ENCODE measurements around the gene P2RY2.

The P2RY2 gene

DNA sequence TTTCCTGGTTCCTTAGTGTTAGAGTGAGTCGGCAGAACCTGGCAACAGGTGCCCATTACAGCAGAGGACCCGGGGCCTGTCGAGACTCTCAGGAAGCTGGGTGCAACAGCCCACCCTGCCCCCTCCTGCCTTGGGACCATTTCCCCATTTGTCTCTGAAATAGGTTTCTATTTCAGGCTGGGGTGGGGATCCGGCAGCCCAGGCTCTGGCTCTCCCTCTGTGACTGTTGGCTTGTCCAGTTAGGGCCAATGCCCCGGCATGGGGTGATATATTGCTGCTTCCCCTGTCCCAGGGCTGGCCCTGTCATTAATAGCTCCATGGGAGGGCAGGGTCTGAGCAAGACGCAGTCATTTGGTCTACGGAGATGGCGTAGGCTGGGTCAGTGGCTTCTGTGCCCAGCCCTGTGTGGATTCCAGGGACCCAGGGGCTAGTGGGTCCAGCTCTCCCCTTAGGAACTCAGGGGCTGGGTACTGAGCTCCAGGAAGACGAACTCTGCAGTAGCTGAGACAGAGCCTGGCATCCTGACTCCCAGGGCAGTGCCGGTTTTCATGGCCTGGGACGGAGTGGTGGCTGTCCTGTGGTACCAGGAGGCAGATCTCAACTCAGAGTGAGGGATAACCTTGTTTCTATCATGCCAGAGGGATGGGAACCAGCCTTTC, 56.8 kb downstream of the P2RY2 start:
- Histone ChIP-seq H3K9me2 (replicated peaks; ENCODE audit: control insufficient read depth, low read length) (no peaks in the 10 kb centered on the region), H3K79me2 (ENCODE audit: control insufficient read depth, low read length) (no peaks in the 10 kb centered on the region), H3K36me3 (ENCODE audit: control insufficient read depth, low read length) (no peaks in the 10 kb centered on the region), H3K4me1 (ENCODE audit: control insufficient read depth, low read length) (peaks cover 4% of the 10 kb centered on the region; the same call in 1 of the 2 replicates), H3K4me3 (ENCODE audit: low read length) (no peak overlapping the region), H4K20me1 (ENCODE audit: control insufficient read depth, insufficient read depth, low read depth, low read length) (no peaks in the 10 kb centered on the region; the same call in 1 of the 2 replicates), H3K27me3 (ENCODE audit: control insufficient read depth, low read length) (peaks cover 48% of the 10 kb centered on the region), H3K4me2 (ENCODE audit: low read length) (no peak overlapping the region), H3K9me3 (ENCODE audit: control insufficient read depth, insufficient read depth, low read length) (no peaks in the 10 kb centered on the region), H3K27ac (ENCODE audit: low read depth, low read length) (no peak overlapping the region), H3F3A (ENCODE audit: control insufficient read depth, insufficient read depth) (no peaks in the 10 kb centered on the region)
- TF ChIP-seq, protein P1, sequence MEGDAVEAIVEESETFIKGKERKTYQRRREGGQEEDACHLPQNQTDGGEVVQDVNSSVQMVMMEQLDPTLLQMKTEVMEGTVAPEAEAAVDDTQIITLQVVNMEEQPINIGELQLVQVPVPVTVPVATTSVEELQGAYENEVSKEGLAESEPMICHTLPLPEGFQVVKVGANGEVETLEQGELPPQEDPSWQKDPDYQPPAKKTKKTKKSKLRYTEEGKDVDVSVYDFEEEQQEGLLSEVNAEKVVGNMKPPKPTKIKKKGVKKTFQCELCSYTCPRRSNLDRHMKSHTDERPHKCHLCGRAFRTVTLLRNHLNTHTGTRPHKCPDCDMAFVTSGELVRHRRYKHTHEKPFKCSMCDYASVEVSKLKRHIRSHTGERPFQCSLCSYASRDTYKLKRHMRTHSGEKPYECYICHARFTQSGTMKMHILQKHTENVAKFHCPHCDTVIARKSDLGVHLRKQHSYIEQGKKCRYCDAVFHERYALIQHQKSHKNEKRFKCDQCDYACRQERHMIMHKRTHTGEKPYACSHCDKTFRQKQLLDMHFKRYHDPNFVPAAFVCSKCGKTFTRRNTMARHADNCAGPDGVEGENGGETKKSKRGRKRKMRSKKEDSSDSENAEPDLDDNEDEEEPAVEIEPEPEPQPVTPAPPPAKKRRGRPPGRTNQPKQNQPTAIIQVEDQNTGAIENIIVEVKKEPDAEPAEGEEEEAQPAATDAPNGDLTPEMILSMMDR (IDR thresholded peaks at IDR 0.05; ENCODE audit: low read depth, low read length, poor library complexity, severe bottlenecking) = no peak
- TF ChIP-seq EZH2phosphoT487 (IDR thresholded peaks at IDR 0.05; ENCODE audit: borderline replicate concordance, low read length) = no peak

GRCh38 chr11:73275381-73275750, 57.3 kb downstream of the P2RY2 start:
- no peak overlapping the region for H3K27ac ChIP-seq (ENCODE audit: low read depth, low read length)
- H3F3A ChIP-seq (ENCODE audit: control insufficient read depth, insufficient read depth) = no peaks in the 10 kb centered on the region
- peaks cover 46% of the 10 kb centered on the region for H3K27me3 ChIP-seq (ENCODE audit: control insufficient read depth, low read length)
- no peaks in the 10 kb centered on the region for H3K9me2 ChIP-seq (replicated peaks; ENCODE audit: control insufficient read depth, low read length)
- H3K36me3 ChIP-seq (ENCODE audit: control insufficient read depth, low read length) = no peaks in the 10 kb centered on the region
- TF ChIP-seq, protein P1 (IDR thresholded peaks at IDR 0.05; ENCODE audit: low read depth, low read length, poor library complexity, severe bottlenecking) = no peak
- H3K4me3 ChIP-seq (ENCODE audit: low read length) = no peak overlapping the region
- H3K4me2 ChIP-seq (ENCODE audit: low read length) = no peak overlapping the region
- H4K20me1 ChIP-seq (ENCODE audit: control insufficient read depth, insufficient read depth, low read depth, low read length) = no peaks in the 10 kb centered on the region; the same call in 1 of the 2 replicates
- H3K9me3 ChIP-seq (ENCODE audit: control insufficient read depth, insufficient read depth, low read length) = no peaks in the 10 kb centered on the region
- H3K4me1 ChIP-seq (ENCODE audit: control insufficient read depth, low read length) = peaks cover 3% of the 10 kb centered on the region; the same call in 1 of the 2 replicates
- H3K79me2 ChIP-seq (ENCODE audit: control insufficient read depth, low read length) = no peaks in the 10 kb centered on the region

GRCh38 chr11:73277467-73277866, 59.4 kb downstream of the P2RY2 start:
- Histone ChIP-seq H3F3A (ENCODE audit: control insufficient read depth, insufficient read depth) (no peaks in the 10 kb centered on the region), H4K20me1 (ENCODE audit: control insufficient read depth, insufficient read depth, low read depth, low read length) (no peaks in the 10 kb centered on the region), H3K4me1 (ENCODE audit: control insufficient read depth, low read length) (peaks cover 8% of the 10 kb centered on the region), H3K36me3 (ENCODE audit: control insufficient read depth, low read length) (no peaks in the 10 kb centered on the region), H3K27ac (ENCODE audit: low read depth, low read length) (no peak overlapping the region), H3K4me3 (ENCODE audit: low read length) (no peak overlapping the region), H3K4me2 (ENCODE audit: low read length) (no peak overlapping the region), H3K9me2 (replicated peaks; ENCODE audit: control insufficient read depth, low read length) (no peaks in the 10 kb centered on the region), H3K27me3 (ENCODE audit: control insufficient read depth, low read length) (peaks cover 28% of the 10 kb centered on the region), H3K79me2 (ENCODE audit: control insufficient read depth, low read length) (no peaks in the 10 kb centered on the region), H3K9me3 (ENCODE audit: control insufficient read depth, insufficient read depth, low read length) (no peaks in the 10 kb centered on the region)
- TF ChIP-seq, protein P1 (IDR thresholded peaks at IDR 0.05; ENCODE audit: low read depth, low read length, poor library complexity, severe bottlenecking) = no peak
- no peak for TF ChIP-seq EZH2phosphoT487 (IDR thresholded peaks at IDR 0.05; ENCODE audit: borderline replicate concordance, low read length)

Measured in DOHH2 (cell line).